ENCODE results near the gene SIT1. TPM values are rescaled to one million over a fixed set of nuclear protein-coding genes. Genes with fewer than 3 reads are reported as not detected.

SIT1 gene
- total RNA-seq, 2 experiments from 2014 or later: 74.6 to 75.8 TPM

- DNase-seq: peak; percentile 100
- Mint-ChIP-seq H3K27ac (peak overlapping the region; percentile 98), H3K36me3 (peaks cover 8% of the 10 kb centered on the region), H3K4me1 (ENCODE audit: low read depth) (peaks cover 29% of the 10 kb centered on the region), H3K4me3 (peak overlapping the region; percentile 97), H3K27me3 (no peaks in the 10 kb centered on the region), H3K9me3 (no peaks in the 10 kb centered on the region)
- intact Hi-C loops (cut with micrococcal nuclease): loop anchor here (1.0 to 10.0 kb wide), 10 partner anchors 15 to 615 kb away; partner anchors contain the start of genes ATOSB, CCDC107, CREB3 and DNAJB5
- POLR2A ChIA-PET: interaction anchor here (1.0 to 1.3 kb wide), 5 partner anchors 12 to 128 kb away, joined by 4 to 7 read pairs (median 6); partner anchors contain the start of genes CCDC107, CREB3, RMRP and TLN1
- CTCF ChIA-PET: interaction anchor here (0.6 to 2.1 kb wide), 29 partner anchors 12 to 619 kb away, joined by 3 to 29 read pairs (median 4); partner anchors contain the start of genes ARHGEF39, CCDC107, CREB3 and DNAJB5
Measured at GRCh38 chr9:35603986-35604577, 46.6 kb downstream of the SIT1 start.

- intact Hi-C loops (cut with micrococcal nuclease): loop anchor here (10.0 kb wide), 1 partner anchor 281 kb away; no protein-coding TSS in a partner anchor
- Mint-ChIP-seq H3K27me3 (no peaks in the 10 kb centered on the region), H3K9me3 (no peaks in the 10 kb centered on the region), H3K4me1 (ENCODE audit: low read depth) (peaks cover 29% of the 10 kb centered on the region), H3K4me3 (peak overlapping the region; percentile 97), H3K27ac (peak overlapping the region; percentile 98), H3K36me3 (peaks cover 5% of the 10 kb centered on the region)
- ChIA-PET POLR2A (interaction anchor here (1.0 to 1.3 kb wide), 3 partner anchors 55 to 129 kb away, joined by 4 to 7 read pairs (median 4); partner anchors contain the start of genes CCDC107, CREB3, RMRP and TLN1), CTCF (interaction anchor here (0.6 to 2.1 kb wide), 28 partner anchors 12 to 614 kb away, joined by 3 to 29 read pairs (median 4); partner anchors contain the start of genes ARHGEF39, CCDC107, CREB3 and DNAJB5)
- DNase-seq: peak; percentile 55
Measured at GRCh38 chr9:35603506-35603985, 47.2 kb downstream of the SIT1 start.

- Mint-ChIP-seq H3K36me3 (no peaks in the 10 kb centered on the region), H3K4me1 (ENCODE audit: low read depth) (peaks cover 18% of the 10 kb centered on the region), H3K4me3 (no peak overlapping the region), H3K27ac (no peak overlapping the region), H3K27me3 (no peaks in the 10 kb centered on the region), H3K9me3 (no peaks in the 10 kb centered on the region)
- POLR2A ChIA-PET: no interaction called here
- DNase-seq: no peak
- CTCF ChIA-PET: interaction anchor here (0.6 to 0.9 kb wide), 2 partner anchors 48 to 135 kb away, joined by 3 to 4 read pairs; no protein-coding TSS in a partner anchor
- intact Hi-C loops (cut with micrococcal nuclease): loop anchor here (10.0 kb wide), 1 partner anchor 285 kb away; no protein-coding TSS in a partner anchor
Measured at GRCh38 chr9:35599763-35600604, 50.7 kb downstream of the SIT1 start.

Small RNA genes within 50 kb of the gene (microRNA-seq; reads per million reads assigned to microRNA genes)
- 2.4 reads per million for gene MIR4667 (ENCODE audit: borderline microRNAs expressed, borderline number of aligned reads, borderline replicate concordance)

Other genes with a start within 250 kb of the SIT1 start
- gene RUSC2, start 160.8 kb downstream of the SIT1 start, total RNA-seq: 1 to 10 TPM; 2.7 to 3.0 TPM
- 10 to 100 TPM; 31.0 to 34.7 TPM for gene TESK1, start 45.7 kb downstream of the SIT1 start, total RNA-seq
- 1 to 10 TPM; 9.4 to 9.8 TPM for gene CD72, start 32.5 kb downstream of the SIT1 start, total RNA-seq
- gene RMRP, start 7.1 kb upstream of the SIT1 start, total RNA-seq: over 10,000 TPM; 10,694 to 13,592 TPM
- 10 to 100 TPM; 15.0 to 15.7 TPM for gene CCDC107, start 7.4 kb upstream of the SIT1 start, total RNA-seq
- 10 to 100 TPM; 28.1 to 28.2 TPM for gene ARHGEF39, start 14.3 kb upstream of the SIT1 start, total RNA-seq
- 1 to 10 TPM in 1 of 2 experiments, under 1 TPM in 1; 0.90 to 1.6 TPM for gene CA9, start 23.0 kb upstream of the SIT1 start, total RNA-seq
- 1 to 10 TPM; 3.9 to 5.3 TPM for gene TPM2, start 39.0 kb upstream of the SIT1 start, total RNA-seq
- 100 to 1,000 TPM; 285 to 287 TPM for gene TLN1, start 81.3 kb upstream of the SIT1 start, total RNA-seq
- gene CREB3, start 81.7 kb upstream of the SIT1 start, total RNA-seq: 10 to 100 TPM; 27.7 to 29.9 TPM
- 10 to 100 TPM; 30.4 to 30.7 TPM for gene GBA2, start 98.3 kb upstream of the SIT1 start, total RNA-seq
- 10 to 100 TPM; 17.4 to 18.0 TPM for gene RGP1, start 98.4 kb upstream of the SIT1 start, total RNA-seq
- gene MSMP, start 103.3 kb upstream of the SIT1 start, total RNA-seq: not detected
- gene NPR2, start 140.7 kb upstream of the SIT1 start, total RNA-seq: 1 to 10 TPM; 8.9 to 9.6 TPM
- 1 to 10 TPM; 1.1 to 1.4 TPM for gene SPAG8, start 161.3 kb upstream of the SIT1 start, total RNA-seq
- 10 to 100 TPM; 67.8 to 72.6 TPM for gene HINT2, start 164.1 kb upstream of the SIT1 start, total RNA-seq
- not detected for gene FAM221B, start 177.8 kb upstream of the SIT1 start, total RNA-seq
- 1 to 10 TPM; 5.9 to 6.0 TPM for gene TMEM8B, start 178.3 kb upstream of the SIT1 start, total RNA-seq
- not detected for gene OR13J1, start 219.5 kb upstream of the SIT1 start, total RNA-seq